Activated CD4-positive, alpha-beta T cell treated with anti-CD3 and anti-CD28 coated beads, Interleukin-2, amount 50 U/mL, for 16 hours (primary cell): ENCODE results near the gene PMF1.
"Not testable (repeated sequence)": the region's sequence is repeated elsewhere in the genome, so short reads cannot be mapped to it uniquely, and the experiment has no call there.

Experiments used
- DNase-seq: peaks from one replicate; pipeline ENCODE4 v3.0.0-alpha.2; 2020

PMF1 gene

GRCh38 chr1:156198831-156199349 lies 13.9 kb upstream of the PMF1 start:
- peak; percentile 67 for DNase-seq

- peak; percentile 21 for DNase-seq
Measured at GRCh38 chr1:156200044-156200443, 12.8 kb upstream of the PMF1 start.

GRCh38 chr1:156203331-156203730 lies 9.5 kb upstream of the PMF1 start:
- no peak for DNase-seq

GRCh38 chr1:156204686-156205085 lies 8.1 kb upstream of the PMF1 start:
- DNase-seq: no peak

- no peak for DNase-seq
Measured at GRCh38 chr1:156211243-156211642, 1.6 kb upstream of the PMF1 start.

GRCh38 chr1:156212130-156212529 lies 677 bp upstream of the PMF1 start:
- DNase-seq: no peak

GRCh38 chr1:156213644-156213966 lies 798 bp downstream of the PMF1 start:
- no peak for DNase-seq

GRCh38 chr1:156214024-156214748 lies 1.4 kb downstream of the PMF1 start:
- peak; percentile 85 for DNase-seq

- not testable (repeated sequence) for DNase-seq
Measured at GRCh38 chr1:156216361-156217086, 3.7 kb downstream of the PMF1 start.

- peak; percentile 93 for DNase-seq
Measured at GRCh38 chr1:156217871-156218270, 5.1 kb downstream of the PMF1 start.

GRCh38 chr1:156220226-156220625 lies 7.4 kb downstream of the PMF1 start:
- DNase-seq: no peak

- DNase-seq: peak; percentile 36
Measured at GRCh38 chr1:156221986-156222692, 9.3 kb downstream of the PMF1 start.

GRCh38 chr1:156225677-156226014 lies 12.8 kb downstream of the PMF1 start:
- DNase-seq: no peak

- peak; percentile 86 for DNase-seq
Measured at GRCh38 chr1:156226116-156226538, 13.3 kb downstream of the PMF1 start.

- DNase-seq: no peak
Measured at GRCh38 chr1:156226782-156227181, 14.0 kb downstream of the PMF1 start.

GRCh38 chr1:156228501-156228900 lies 15.7 kb downstream of the PMF1 start:
- DNase-seq: no peak

GRCh38 chr1:156229809-156230472 lies 17.1 kb downstream of the PMF1 start:
- no peak for DNase-seq

- no peak for DNase-seq
Measured at GRCh38 chr1:156230473-156230837, 17.6 kb downstream of the PMF1 start.

- DNase-seq: no peak
Measured at GRCh38 chr1:156232201-156232894, 19.5 kb downstream of the PMF1 start.

GRCh38 chr1:156233426-156234127 lies 20.8 kb downstream of the PMF1 start:
- no peak for DNase-seq

GRCh38 chr1:156236164-156236563 lies 23.4 kb downstream of the PMF1 start:
- DNase-seq: no peak

- no peak for DNase-seq
Measured at GRCh38 chr1:156238248-156238647, 25.4 kb downstream of the PMF1 start.
